Right renal pelvis (tissue), 4 donors: ENCODE results near the gene HRCT1. TPM values are rescaled to one million over a fixed set of nuclear protein-coding genes. Genes with fewer than 3 reads are reported as not detected.
"Not testable (repeated sequence)": the region's sequence is repeated elsewhere in the genome, so short reads cannot be mapped to it uniquely, and the experiment has no call there.

ENCODE experiments used
- DNase-seq, 4 donors: peaks; one replicate each; pipeline ENCODE4 v3.0.0-alpha.2; 2013; ENCODE audit warnings: low read depth in 4 of 4, low spot score in 3 of 4, missing footprints in 1 of 4
- polyA plus RNA-seq, 4 donors: library from polyadenylated mRNA; unstranded; fragments of 120-200 nt; gene quantifications; one replicate each; pipeline ENCODE4 v1.2.1, GENCODE V29; 2013; ENCODE audit not compliant: insufficient read length in 4 of 4

HRCT1 gene
- polyA plus RNA-seq, 4 donors, result 0.35 to 0.60 (median 0.43) TPM; not detected in 1

GRCh38 chr9:35892051-35892450, 14.0 kb upstream of the HRCT1 start:
- DNase-seq, result no peak

DNA sequence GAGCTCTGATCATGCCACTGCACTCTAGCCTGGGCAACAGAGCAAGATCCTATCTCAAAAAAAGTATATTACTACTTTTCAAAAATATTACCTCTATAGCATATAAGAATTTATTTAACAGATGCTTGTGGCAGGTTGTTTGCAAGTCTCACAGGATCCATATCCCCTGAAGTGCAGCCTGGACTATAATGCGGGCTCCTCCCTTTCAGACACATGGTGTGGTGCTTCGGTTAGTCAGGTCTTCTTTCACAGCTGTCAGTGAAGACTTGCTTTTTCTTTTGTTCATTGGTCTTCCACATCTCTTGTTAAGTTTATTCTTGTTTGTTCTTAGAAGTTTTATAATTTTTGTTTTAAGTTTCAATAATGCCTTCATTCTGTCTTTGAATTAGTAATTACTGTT, 9.4 kb upstream of the HRCT1 start:
- DNase-seq, result no peak

DNA sequence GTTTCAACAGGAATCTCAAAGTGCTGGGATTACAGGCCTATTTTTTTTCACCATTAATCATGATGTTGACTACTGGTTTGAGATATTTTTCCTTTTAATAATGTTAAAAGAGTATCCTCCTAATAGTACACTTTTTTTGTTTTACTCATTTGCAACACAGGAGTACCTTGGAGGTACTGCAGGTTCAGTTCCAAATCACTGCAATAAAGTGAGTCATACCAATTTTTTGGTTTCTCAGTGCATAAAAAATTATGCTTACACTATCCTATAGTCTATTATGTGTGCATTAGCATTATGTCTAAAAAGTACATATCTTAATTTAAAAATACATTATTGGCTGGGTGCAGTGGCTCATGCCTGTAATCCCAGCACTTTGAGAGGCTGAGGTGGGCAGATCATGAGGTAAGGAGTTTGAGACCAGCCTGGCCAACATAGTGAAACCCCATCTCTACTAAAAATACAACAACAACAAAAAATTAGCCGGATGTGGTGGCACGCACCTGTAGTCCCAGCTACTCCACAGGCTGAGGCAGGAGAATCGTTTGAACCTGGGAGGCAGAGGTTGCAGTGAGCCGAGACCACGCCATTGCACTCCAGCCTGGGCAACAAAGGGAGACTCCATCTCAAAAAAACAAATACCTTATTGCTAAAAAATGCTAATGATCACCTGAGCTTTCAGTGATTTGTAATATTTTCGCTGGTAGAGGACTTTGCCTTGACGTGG, 8.5 kb upstream of the HRCT1 start:
- not testable (repeated sequence) for DNase-seq

GRCh38 chr9:35898337-35898736, 7.7 kb upstream of the HRCT1 start:
- no peak for DNase-seq

GRCh38 chr9:35899021-35899420, 7.0 kb upstream of the HRCT1 start:
- no peak for DNase-seq

DNA sequence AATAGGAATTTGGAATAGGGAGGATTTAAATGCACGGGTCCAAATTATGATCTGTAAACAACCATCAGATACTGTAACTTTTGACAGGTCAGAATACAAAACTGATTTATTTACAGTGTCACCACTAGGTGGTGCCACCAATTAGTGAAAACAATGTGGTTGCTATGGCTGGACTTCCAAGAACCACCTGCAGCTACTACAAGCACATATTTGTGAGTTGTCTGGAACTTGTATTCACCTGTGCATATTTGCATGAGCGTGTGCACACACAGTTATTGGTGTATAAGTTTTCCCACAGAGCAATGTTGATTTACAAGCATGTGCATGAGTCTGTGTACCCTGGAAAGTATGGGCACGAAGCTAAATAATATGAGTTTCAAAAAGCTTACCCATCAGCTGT, 3.0 kb upstream of the HRCT1 start:
- DNase-seq, result peak in 1 of 4 donors; percentile 54

- DNase-seq, result no peak
Measured at GRCh38 chr9:35904338-35904737, 1.7 kb upstream of the HRCT1 start.

- no peak for DNase-seq
Measured at GRCh38 chr9:35905051-35905781, 786 bp upstream of the HRCT1 start.

DNA sequence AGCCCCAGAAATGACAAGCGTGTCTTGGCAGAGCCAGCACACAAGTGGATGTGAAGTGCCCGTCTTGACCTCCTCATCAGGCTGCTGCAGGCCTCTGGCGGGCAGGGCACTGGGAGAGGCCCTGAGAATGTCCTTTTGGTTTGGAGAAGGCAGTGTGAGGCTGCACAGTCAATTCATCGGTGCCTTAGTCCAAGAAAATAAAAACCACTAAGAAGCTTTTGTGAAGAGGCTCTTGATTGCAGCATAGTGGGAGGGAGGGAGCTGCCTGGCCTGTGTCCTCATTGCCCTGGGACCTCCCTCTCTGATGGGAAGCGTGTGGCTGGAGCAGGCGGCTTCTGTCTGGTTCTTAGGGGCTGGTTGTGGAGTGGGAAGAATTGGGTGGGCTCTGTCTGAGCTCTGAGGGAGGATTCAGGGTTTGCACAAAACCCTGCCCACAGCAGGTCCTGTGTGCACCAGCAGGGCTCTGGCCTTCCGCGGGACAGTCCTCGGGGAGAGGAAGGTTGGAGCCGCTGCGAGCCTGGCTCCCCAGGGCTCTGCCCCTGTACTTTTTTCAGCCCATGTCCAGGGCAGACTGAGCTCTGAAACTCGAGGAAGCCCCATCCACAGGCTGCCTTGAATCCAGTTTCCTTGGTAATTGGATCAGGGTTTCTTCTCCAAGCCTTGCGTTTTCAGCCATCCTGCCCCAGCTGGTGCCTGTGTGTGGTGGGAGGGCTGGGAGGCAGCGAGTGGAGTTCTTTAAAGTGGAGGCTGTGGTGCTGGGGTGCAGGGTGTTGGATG, 1.1 kb downstream of the HRCT1 start:
- no peak for DNase-seq

DNA sequence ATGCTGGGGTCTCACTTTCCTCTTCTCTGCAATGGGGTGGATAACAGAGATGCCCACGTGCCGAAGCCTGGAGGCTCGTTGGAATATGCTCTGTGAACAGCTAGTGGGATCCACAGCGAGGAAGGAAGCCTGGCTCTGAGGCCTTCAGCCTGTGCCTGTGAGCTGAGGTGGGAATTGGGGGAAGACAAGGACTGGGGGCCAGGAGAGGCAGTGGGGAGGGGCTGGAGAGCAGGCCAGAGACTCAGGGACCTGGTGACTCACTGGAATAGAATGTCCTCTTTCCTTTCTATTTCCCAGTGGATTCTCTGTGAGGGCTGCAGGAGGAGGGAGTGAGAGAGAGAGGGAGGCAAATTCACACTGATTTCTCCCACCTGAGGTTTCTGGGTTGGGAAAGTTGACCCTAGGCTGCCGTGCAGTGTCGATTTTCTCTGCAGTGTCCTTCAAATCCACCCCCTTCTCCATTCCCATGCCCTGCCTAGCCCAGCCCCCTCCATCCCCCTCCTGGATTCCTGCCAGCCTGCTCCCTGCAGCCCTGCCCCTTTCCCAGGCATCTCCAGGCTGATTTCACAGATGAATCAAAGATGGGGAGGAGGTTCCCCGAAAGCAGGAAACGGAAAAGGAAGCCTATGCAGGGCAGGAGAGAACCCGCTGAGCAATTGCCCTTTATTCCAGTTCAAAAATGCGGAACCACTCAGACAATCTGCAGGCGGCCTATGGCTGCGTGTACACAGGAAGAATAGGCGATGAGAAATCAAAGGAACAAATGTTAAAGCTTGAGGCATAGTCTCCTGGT, 1.9 kb downstream of the HRCT1 start:
- no peak for DNase-seq

DNA sequence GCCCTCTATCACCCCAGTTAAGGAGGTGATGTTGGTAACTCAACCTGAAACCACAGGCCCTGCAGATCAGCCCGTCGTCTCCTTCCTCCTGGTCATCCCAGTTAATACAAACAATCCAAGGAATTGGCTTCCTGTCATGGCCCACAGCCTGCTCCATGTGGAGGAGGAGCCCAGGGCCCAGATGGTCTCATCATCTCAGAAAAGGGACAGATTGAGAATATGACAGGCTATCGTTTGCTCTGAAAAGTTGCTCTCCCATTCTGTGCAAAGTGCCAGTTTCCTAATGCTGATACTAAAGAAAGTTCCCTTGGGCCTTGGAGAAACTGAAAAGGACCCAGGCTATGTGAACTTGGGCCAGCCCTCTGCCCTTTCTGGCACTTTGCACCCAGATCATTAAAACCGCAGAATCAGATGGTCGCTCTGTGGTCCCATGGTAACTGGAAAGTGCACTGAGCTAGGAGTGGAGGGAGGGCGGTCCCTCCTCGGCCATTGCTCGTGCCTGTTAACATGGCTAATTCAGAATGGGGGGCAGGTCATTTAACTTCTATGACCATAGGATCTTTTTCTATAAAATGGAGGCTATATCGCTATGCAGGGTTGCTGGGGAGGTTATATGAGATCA, 2.6 kb downstream of the HRCT1 start:
- no peak for DNase-seq

DNA sequence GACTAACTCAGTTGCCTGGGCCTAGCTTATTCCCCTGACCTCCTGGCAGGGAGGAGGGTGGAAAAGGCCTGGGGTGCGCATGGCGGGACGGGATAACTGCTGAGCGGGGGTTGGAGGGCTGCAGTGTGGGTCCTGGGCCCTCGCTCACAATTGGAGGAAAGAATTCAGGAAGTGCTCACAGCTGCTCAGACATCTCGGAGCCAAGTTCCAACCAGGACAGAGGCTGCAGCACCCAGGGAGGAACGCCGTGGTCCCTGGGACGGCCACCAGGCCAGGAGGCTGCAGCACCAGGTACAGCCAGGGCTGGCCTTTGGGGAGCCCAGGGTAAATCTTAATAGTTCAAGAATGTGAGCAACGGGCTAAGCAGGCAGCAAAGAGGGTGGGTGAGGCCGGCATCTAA, 3.3 kb downstream of the HRCT1 start, which contains the start of gene SPAAR:
TSS of gene SPAAR (plus strand) at position 217 of the 400 bp plus-strand sequence. CDS start 974 bp downstream, outside the sequence.
- no peak for DNase-seq

GRCh38 chr9:35909687-35910612, 3.9 kb downstream of the HRCT1 start:
- no peak for DNase-seq

- no peak for DNase-seq
Measured at GRCh38 chr9:35910613-35911359, 4.8 kb downstream of the HRCT1 start.

- DNase-seq, result no peak
Measured at GRCh38 chr9:35911690-35912089, 5.7 kb downstream of the HRCT1 start.

DNA sequence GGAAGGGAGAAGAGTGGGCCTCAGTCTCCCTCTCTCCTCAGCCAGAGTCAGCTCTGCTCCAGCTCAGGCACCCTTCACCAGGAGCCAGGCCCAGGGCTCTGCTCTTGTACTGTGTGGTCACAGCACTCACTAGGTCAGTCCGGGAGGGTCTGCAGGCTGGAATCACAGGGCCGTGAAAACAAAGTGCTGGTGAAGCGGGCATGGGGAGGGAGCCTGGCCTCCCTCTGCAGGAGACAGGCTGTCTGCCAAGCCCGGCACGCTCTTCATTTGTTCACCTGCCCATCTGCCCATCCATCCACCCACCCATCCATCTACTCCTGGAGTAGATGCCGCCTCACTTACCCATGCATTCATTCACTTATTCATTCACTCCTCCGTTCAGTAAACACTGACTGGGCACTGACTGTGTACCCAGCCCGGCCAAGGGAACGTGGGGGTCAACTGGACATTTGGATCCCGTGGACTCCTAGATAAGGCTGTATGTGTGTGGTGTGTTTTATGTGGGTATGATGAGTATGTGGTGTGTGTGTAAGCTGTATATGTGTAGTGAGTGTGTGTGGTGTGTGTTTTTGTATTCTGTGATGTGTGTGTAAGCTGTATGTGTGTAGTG, 6.9 kb downstream of the HRCT1 start:
- no peak for DNase-seq

DNA sequence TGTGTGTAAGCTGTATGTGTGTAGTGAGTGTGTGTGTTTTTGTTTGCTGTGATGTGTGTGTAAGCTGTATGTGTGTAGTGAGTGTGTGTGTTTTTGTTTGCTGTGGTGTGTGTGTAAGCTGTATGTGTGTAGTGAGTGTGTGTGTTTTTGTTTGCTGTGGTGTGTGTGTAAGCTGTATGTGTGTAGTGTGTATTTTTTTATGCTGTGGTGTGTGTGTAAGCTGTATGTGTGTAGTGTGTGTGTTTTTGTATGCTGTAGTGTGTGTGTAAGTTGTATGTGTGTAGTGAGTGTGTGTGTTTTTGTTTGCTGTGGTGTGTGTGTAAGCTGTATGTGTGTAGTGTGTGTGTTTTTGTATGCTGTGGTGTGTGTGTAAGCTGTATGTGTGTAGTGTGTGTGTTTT, 7.4 kb downstream of the HRCT1 start:
- not testable (repeated sequence) for DNase-seq

GRCh38 chr9:35914301-35914807, 8.4 kb downstream of the HRCT1 start:
- DNase-seq, result no peak
